HCT116 (cell line): Measurements from ENCODE around the gene SPATA20. TPM values are rescaled to one million over a fixed set of nuclear protein-coding genes. Genes with fewer than 3 reads are reported as not detected.

Experiments
- ATAC-seq: fragments of 200-7000 bp; cut with Tn5 transposase; 2 replicates; pipeline ENCODE4 v1.9.1; 2020; ENCODE audit warnings: mild to moderate bottlenecking, moderate library complexity
- BruUV-seq: library from RNA; stranded (reverse); fragments of 400-500 nt; replicated peaks from 2 replicates; lab custom pipeline; 2021; lab: Mats Ljungman, UMichigan
- CTCF ChIA-PET: fragments of 300-600 bp; sonication (Branson Sonifier 250); formaldehyde crosslinking; loops from one replicate; lab custom pipeline; 2021; ENCODE audit warnings: antibody characterized with exemption; lab: Charles Lee
- POLR2A ChIA-PET: fragments of 300-600, 350-600 bp; sonication (Branson Sonifier 250); formaldehyde crosslinking; loops from one replicate; lab custom pipeline; 2021; ENCODE audit warnings: antibody characterized with exemption; lab: Charles Lee
- RAD21 ChIA-PET, 2 experiments: fragments of 300-600 bp; sonication (Branson Sonifier 250); formaldehyde crosslinking; loops; one replicate each; lab custom pipeline; 2023; ENCODE audit warnings: low total read pairs in 2 of 2; ENCODE audit not compliant: uncharacterized antibody in 2 of 2, unreplicated experiment in 2 of 2, low non-redundant PET in 1 of 2; lab: Charles Lee
- DNase-seq: peaks from one replicate; pipeline ENCODE4 v3.0.0-alpha.2; 2010; ENCODE audit warnings: low read depth, low spot score
- H2AFZ ChIP-seq: fragments of 200-600 bp; shearing (Covaris generic), sonication (generic); 2 replicates; pipeline ENCODE4 v1.6.1; 2017; ENCODE audit warnings: low read depth, mixed run types, mixed read lengths, antibody characterized with exemption, low read length; ENCODE audit not compliant: poor library complexity, severe bottlenecking
- H3K27ac ChIP-seq: 2 replicates; pipeline ENCODE4 v1.5.1; 2012; ENCODE audit warnings: low read depth, low read length
- H3K27me3 ChIP-seq: fragments of 200-600 bp; sonication (generic); 2 replicates; pipeline ENCODE4 v1.6.1; 2016; ENCODE audit warnings: mixed run types, low read length, mixed read lengths; ENCODE audit not compliant: insufficient read depth
- H3K36me3 ChIP-seq, 2 experiments: fragments of 200-500 bp in 1 of 2; fragments of 200-600 bp in 1 of 2; sonication (Bioruptor generic) in 1 of 2; sonication (generic) in 1 of 2; 2 replicates each; pipeline versions ENCODE4 v1.5.1 to v1.6.1; 2014 to 2016; ENCODE audit warnings: low read length in 2 of 2, inconsistent platforms in 1 of 2, mixed read lengths in 1 of 2, mixed run types in 1 of 2; ENCODE audit not compliant: insufficient read depth in 2 of 2, control insufficient read depth in 1 of 2
- H3K4me1 ChIP-seq, 2 experiments: fragments of 200-600 bp in 1 of 2; sonication (generic) in 1 of 2; 2 replicates each; pipeline versions ENCODE4 v1.5.1 to v1.6.1; 2012 to 2017; ENCODE audit warnings: low read length in 2 of 2, inconsistent platforms in 1 of 2, mild to moderate bottlenecking in 1 of 2, mixed read lengths in 1 of 2, mixed run types in 1 of 2, moderate library complexity in 1 of 2; ENCODE audit not compliant: insufficient read depth in 2 of 2, control insufficient read depth in 1 of 2
- H3K4me2 ChIP-seq: fragments of 200-600 bp; sonication (generic); 2 replicates; pipeline ENCODE4 v1.6.1; 2017; ENCODE audit warnings: mixed run types, low read length, mixed read lengths
- H3K4me3 ChIP-seq, 2 experiments: fragments of 200-600 bp in 1 of 2; sonication (generic) in 1 of 2; replicated peaks in 1 of 2; 2 replicates each; pipeline ENCODE4 v1.5.1; 2011 to 2016; ENCODE audit warnings: low read length in 2 of 2, control low read depth in 1 of 2, low read depth in 1 of 2, mild to moderate bottlenecking in 1 of 2, mixed read lengths in 1 of 2, mixed run types in 1 of 2
- H3K79me2 ChIP-seq: fragments of 200-600 bp; sonication (generic); 2 replicates; pipeline ENCODE4 v1.6.1; 2017; ENCODE audit warnings: mild to moderate bottlenecking, mixed run types, low read length, moderate library complexity, mixed read lengths; ENCODE audit not compliant: insufficient read depth
- H3K9ac ChIP-seq: fragments of 200-600 bp; sonication (generic); 2 replicates; pipeline ENCODE4 v1.6.1; 2016; ENCODE audit warnings: low read length, mixed read lengths
- H3K9me2 ChIP-seq: fragments of 200-600 bp; sonication (generic), shearing (Covaris generic); 2 replicates; pipeline ENCODE4 v1.6.1; 2017; ENCODE audit warnings: mixed run types, mild to moderate bottlenecking, moderate library complexity; ENCODE audit not compliant: insufficient read depth
- H3K9me3 ChIP-seq, 2 experiments: fragments of 200-500 bp in 1 of 2; fragments of 200-600 bp in 1 of 2; sonication (Bioruptor generic) in 1 of 2; sonication (generic) in 1 of 2; 2 replicates each; pipeline ENCODE4 v1.6.1; 2014 to 2017; ENCODE audit warnings: low read length in 2 of 2, mixed read lengths in 2 of 2, inconsistent platforms in 1 of 2, low read depth in 1 of 2, mild to moderate bottlenecking in 1 of 2, mixed run types in 1 of 2, moderate library complexity in 1 of 2; ENCODE audit not compliant: control insufficient read depth in 1 of 2, insufficient read depth in 1 of 2
- H4K20me1 ChIP-seq: fragments of 200-600 bp; sonication (generic), shearing (Covaris generic); 2 replicates; pipeline ENCODE4 v1.6.1; 2017; ENCODE audit warnings: mixed run types, mild to moderate bottlenecking, moderate library complexity; ENCODE audit not compliant: insufficient read depth
- CBX3 ChIP-seq: IDR thresholded peaks from 2 replicates; pipeline ENCODE4 v1.6.1; 2012; ENCODE audit warnings: low read depth
- CEBPB ChIP-seq: IDR thresholded peaks from 2 replicates; pipeline ENCODE4 v1.6.1; 2012; ENCODE audit warnings: low read depth
- EGR1 ChIP-seq: IDR thresholded peaks from 2 replicates; pipeline ENCODE4 v1.6.1; 2012; ENCODE audit warnings: low read depth
- ELF1 ChIP-seq: IDR thresholded peaks from 2 replicates; pipeline ENCODE4 v1.6.1; 2012; ENCODE audit warnings: low read depth, borderline replicate concordance
- EZH2 ChIP-seq: fragments of 200-600 bp; sonication (generic); IDR thresholded peaks from 2 replicates; pipeline ENCODE4 v1.6.1; 2017; ENCODE audit warnings: antibody characterized with exemption, mixed run types
- FOSL1 ChIP-seq: IDR thresholded peaks from 2 replicates; pipeline ENCODE4 v1.6.1; 2012; ENCODE audit warnings: low read depth
- JUND ChIP-seq: IDR thresholded peaks from 2 replicates; pipeline ENCODE4 v1.6.1; 2012
- POLR2A ChIP-seq: IDR thresholded peaks from 2 replicates; pipeline ENCODE4 v1.7.0; 2011; ENCODE audit warnings: borderline replicate concordance; ENCODE audit not compliant: insufficient read depth, insufficient read length; ENCODE audit errors: extremely low read depth
- POLR2AphosphoS5 ChIP-seq: IDR thresholded peaks from 2 replicates; pipeline ENCODE4 v1.6.1; 2011; ENCODE audit warnings: mild to moderate bottlenecking, low read depth, low read length, moderate library complexity
- RAD21 ChIP-seq: IDR thresholded peaks from 2 replicates; pipeline ENCODE4 v1.6.1; 2012; ENCODE audit warnings: low read depth, mild to moderate bottlenecking
- SP1 ChIP-seq: IDR thresholded peaks from 2 replicates; pipeline ENCODE4 v1.6.1; 2012; ENCODE audit warnings: low read depth
- SRF ChIP-seq: IDR thresholded peaks from 2 replicates; pipeline ENCODE4 v1.6.1; 2012; ENCODE audit warnings: low read depth
- TCF7L2 ChIP-seq: IDR thresholded peaks from 2 replicates; pipeline ENCODE4 v1.7.0; 2011; ENCODE audit warnings: borderline replicate concordance, inconsistent platforms; ENCODE audit not compliant: insufficient read depth, insufficient read length; ENCODE audit errors: extremely low read depth
- ZFX ChIP-seq: fragments of 450-650 bp; IDR thresholded peaks from 2 replicates; pipeline ENCODE4 v1.6.1; 2017
- intact Hi-C: fragments of 100-400 bp; cut with micrococcal nuclease; formaldehyde crosslinking; loops from 2 replicates; pipeline ENCODE4 v1.10.0; 2022
- total RNA-seq: library from RNA; stranded (reverse); gene quantifications from one replicate; pipeline ENCODE4 v1.2.1, GENCODE V29; 2021; ENCODE audit not compliant: unreplicated experiment
- TF ChIP-seq, protein P1 (sequence below): IDR thresholded peaks from 2 replicates; pipeline ENCODE4 v1.6.1; 2011; ENCODE audit warnings: mild to moderate bottlenecking, low read length, moderate library complexity; ENCODE audit not compliant: insufficient replicate concordance; ENCODE audit errors: extremely low read depth
- TF ChIP-seq, protein P2 (sequence below): IDR thresholded peaks from 2 replicates; pipeline ENCODE4 v1.6.1; 2012
- TF ChIP-seq, protein P3 (sequence below), 3 experiments: fragments of 200-600 bp in 1 of 3; sonication (generic) in 1 of 3; IDR thresholded peaks in 2 of 3; conservative IDR thresholded peaks in 1 of 3; 2 replicates each; pipeline ENCODE4 v1.5.1; 2012 to 2017; ENCODE audit warnings: low read depth in 2 of 3, low read length in 2 of 3, antibody characterized with exemption in 1 of 3, borderline replicate concordance in 1 of 3, control low read depth in 1 of 3, mild to moderate bottlenecking in 1 of 3, mixed read lengths in 1 of 3, mixed run types in 1 of 3, moderate library complexity in 1 of 3; ENCODE audit not compliant: insufficient read depth in 1 of 3

SPATA20 gene
- total RNA-seq, 1 experiment from 2014 or later: 57.5 TPM

DNA sequence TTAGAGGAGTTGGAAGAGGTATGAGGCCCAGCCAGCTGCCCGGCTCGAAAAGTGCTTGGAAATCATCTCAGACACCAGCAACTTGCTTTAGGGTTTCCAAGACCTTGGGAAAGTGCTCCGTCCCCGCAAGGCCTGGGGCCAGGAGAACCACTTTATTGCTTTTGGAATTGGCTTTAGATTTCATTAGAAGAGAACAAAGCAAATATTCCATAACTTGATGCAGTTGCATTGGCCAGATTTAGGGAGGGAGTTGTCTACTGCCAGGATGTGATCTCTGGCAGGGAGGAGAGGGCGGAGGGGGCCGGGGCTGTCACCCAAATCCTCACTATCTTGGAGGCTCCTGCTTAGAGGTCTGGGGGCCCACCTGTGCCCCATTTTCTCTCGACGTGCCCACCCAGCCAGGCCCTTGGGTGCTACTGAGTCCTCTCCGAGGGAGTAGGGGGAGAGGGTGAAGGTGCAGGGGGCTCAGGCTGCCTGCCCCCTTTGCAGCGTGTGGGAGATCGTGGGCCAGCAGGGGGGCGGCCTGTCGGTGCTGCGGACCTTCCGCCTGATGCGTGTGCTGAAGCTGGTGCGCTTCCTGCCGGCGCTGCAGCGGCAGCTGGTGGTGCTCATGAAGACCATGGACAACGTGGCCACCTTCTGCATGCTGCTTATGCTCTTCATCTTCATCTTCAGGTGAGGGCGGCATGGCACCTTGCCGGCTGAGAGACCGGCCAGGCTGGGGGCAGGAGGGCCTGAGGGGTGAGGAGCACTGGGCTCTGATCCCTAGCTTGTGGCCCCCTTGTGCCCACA, 44.2 kb downstream of the SPATA20 start:
- H3K4me3 ChIP-seq: no peak overlapping the region
- H3K36me3 ChIP-seq: no peaks in the 10 kb centered on the region
- ChIA-PET POLR2A (no interaction called here), RAD21 (no interaction called here), CTCF (no interaction called here)
- no peaks in the 10 kb centered on the region for H3K9me2 ChIP-seq
- no TSS peak for BruUV-seq
- no peaks in the 10 kb centered on the region for H3K79me2 ChIP-seq
- H3K4me2 ChIP-seq: no peak overlapping the region
- no peak for TF ChIP-seq TCF7L2
- no peak for TF ChIP-seq POLR2AphosphoS5
- no peak for TF ChIP-seq CBX3
- no peak overlapping the region; the same call in 1 of the 2 replicates for H3K27ac ChIP-seq
- intact Hi-C loops: no loop called here
- ATAC-seq (no peak), DNase-seq (no peak)
- H3K9me3 ChIP-seq: no peaks in the 10 kb centered on the region
- no peak overlapping the region for H3K9ac ChIP-seq
- no peaks in the 10 kb centered on the region for H3K4me1 ChIP-seq
- H4K20me1 ChIP-seq: no peaks in the 10 kb centered on the region
- no peak overlapping the region for H2AFZ ChIP-seq
- no peaks in the 10 kb centered on the region for H3K27me3 ChIP-seq

DNA sequence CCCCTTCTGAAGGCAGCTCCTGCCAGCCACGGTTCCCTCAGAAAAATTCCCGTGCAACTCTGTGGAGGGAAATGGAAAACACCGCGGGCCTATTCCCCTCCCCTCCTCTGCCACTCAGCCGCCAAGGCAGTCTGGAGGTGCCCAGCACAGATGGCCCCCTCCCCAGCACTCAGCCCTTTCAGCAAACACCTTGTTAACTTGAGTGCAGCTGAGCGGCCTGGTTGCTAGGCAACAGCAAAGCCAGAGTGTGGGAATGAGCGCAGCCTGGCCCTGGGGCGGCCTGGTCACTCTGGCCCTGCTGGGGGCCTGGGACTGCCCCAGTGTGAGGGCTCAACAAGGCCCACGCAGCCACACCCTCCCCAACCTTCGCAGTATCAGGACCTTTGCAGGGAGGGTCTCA, 46.3 kb downstream of the SPATA20 start:
- BruUV-seq: no TSS peak
- no peaks in the 10 kb centered on the region for H3K4me1 ChIP-seq
- ATAC-seq: no peak

More for the DNA sequence above, 46.3 kb downstream of the SPATA20 start:
- Histone ChIP-seq H3K9me3 (no peaks in the 10 kb centered on the region), H4K20me1 (no peaks in the 10 kb centered on the region)
- intact Hi-C loops: no loop called here
- TF ChIP-seq JUND (no peak), CEBPB (no peak), SRF (no peak), FOSL1 (no peak), SP1 (no peak), RAD21 (no peak), EGR1 (no peak), CBX3 (no peak), ELF1 (no peak), TCF7L2 (no peak), ZFX (no peak), POLR2AphosphoS5 (no peak), EZH2 (no peak), POLR2A (no peak)
- TF ChIP-seq, protein P1, sequence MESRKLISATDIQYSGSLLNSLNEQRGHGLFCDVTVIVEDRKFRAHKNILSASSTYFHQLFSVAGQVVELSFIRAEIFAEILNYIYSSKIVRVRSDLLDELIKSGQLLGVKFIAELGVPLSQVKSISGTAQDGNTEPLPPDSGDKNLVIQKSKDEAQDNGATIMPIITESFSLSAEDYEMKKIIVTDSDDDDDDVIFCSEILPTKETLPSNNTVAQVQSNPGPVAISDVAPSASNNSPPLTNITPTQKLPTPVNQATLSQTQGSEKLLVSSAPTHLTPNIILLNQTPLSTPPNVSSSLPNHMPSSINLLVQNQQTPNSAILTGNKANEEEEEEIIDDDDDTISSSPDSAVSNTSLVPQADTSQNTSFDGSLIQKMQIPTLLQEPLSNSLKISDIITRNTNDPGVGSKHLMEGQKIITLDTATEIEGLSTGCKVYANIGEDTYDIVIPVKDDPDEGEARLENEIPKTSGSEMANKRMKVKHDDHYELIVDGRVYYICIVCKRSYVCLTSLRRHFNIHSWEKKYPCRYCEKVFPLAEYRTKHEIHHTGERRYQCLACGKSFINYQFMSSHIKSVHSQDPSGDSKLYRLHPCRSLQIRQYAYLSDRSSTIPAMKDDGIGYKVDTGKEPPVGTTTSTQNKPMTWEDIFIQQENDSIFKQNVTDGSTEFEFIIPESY: no peak
- TF ChIP-seq, protein P2, sequence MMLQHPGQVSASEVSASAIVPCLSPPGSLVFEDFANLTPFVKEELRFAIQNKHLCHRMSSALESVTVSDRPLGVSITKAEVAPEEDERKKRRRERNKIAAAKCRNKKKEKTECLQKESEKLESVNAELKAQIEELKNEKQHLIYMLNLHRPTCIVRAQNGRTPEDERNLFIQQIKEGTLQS: no peak
- TF ChIP-seq, protein P3, sequence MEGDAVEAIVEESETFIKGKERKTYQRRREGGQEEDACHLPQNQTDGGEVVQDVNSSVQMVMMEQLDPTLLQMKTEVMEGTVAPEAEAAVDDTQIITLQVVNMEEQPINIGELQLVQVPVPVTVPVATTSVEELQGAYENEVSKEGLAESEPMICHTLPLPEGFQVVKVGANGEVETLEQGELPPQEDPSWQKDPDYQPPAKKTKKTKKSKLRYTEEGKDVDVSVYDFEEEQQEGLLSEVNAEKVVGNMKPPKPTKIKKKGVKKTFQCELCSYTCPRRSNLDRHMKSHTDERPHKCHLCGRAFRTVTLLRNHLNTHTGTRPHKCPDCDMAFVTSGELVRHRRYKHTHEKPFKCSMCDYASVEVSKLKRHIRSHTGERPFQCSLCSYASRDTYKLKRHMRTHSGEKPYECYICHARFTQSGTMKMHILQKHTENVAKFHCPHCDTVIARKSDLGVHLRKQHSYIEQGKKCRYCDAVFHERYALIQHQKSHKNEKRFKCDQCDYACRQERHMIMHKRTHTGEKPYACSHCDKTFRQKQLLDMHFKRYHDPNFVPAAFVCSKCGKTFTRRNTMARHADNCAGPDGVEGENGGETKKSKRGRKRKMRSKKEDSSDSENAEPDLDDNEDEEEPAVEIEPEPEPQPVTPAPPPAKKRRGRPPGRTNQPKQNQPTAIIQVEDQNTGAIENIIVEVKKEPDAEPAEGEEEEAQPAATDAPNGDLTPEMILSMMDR (IDR thresholded peaks at IDR 0.05 in 2 of 3, conservative IDR thresholded peaks at IDR 0.05 in 1 of 3; ENCODE audit: borderline replicate concordance in 1 of 3, insufficient read depth in 1 of 3, low read depth in 2 of 3, low read length in 2 of 3): no peak
- TF ChIP-seq, all 23 proteins: peak for 0
- RAD21 ChIA-PET: no interaction called here
- Histone ChIP-seq H3K79me2 (no peaks in the 10 kb centered on the region), H3K27ac (no peak overlapping the region), H3K36me3 (no peaks in the 10 kb centered on the region), H3K27me3 (no peaks in the 10 kb centered on the region), H3K4me3 (no peak overlapping the region), H3K4me2 (no peak overlapping the region), H2AFZ (no peak overlapping the region), H3K9ac (no peak overlapping the region), H3K9me2 (no peaks in the 10 kb centered on the region)
- CTCF ChIA-PET: interaction anchor here (0.6 kb wide), 1 partner anchor 112 kb away, joined by 3 read pairs; no protein-coding TSS in a partner anchor
- DNase-seq: no peak
- POLR2A ChIA-PET: no interaction called here
